Bronchial smooth muscle cell (primary cell): ENCODE data around the gene APOL2. TPM values are rescaled to one million over a fixed set of nuclear protein-coding genes. Genes with fewer than 3 reads are reported as not detected.

Source experiments
- total RNA-seq: library from RNA; depleted of rRNA; stranded (reverse); fragments of >200 nt; gene quantifications from 2 replicates; pipeline ENCODE4 v1.2.1, GENCODE V29; 2014

APOL2 gene
- 40.8 and 60.3 TPM in 2 replicates for total RNA-seq

GRCh38 chr22:36239401-36240171 is at the start of gene APOL2:
Gene APOL2, minus strand, starts transcription at chr22:36239527. Its CDS starts 6,365 bp downstream, at chr22:36233162.

GRCh38 chr22:36252754-36253522 is 13.6 kb upstream of the APOL2 start, which contains the start of gene APOL1:
Gene APOL1, plus strand, starts transcription at chr22:36253133. Its CDS starts 1,823 bp downstream, at chr22:36254956.

GRCh38 chr22:36201630-36202319 is 37.6 kb downstream of the APOL2 start, which contains the start of gene APOL4:
Gene APOL4, minus strand, starts transcription at chr22:36201809. Its CDS starts 75 bp downstream, at chr22:36201734.

Other genes starting within 250 kb of the APOL2 start
- 149 and 189 TPM in 2 replicates for gene RBFOX2, start 210.7 kb downstream of the APOL2 start, total RNA-seq
- gene APOL3, start 78.8 kb downstream of the APOL2 start, total RNA-seq = 18.4 and 26.5 TPM in 2 replicates
- 0.95 and 8.7 TPM in 2 replicates for gene APOL4, start 37.7 kb downstream of the APOL2 start, total RNA-seq
- 38.6 and 57.1 TPM in 2 replicates for gene APOL1, start 13.6 kb upstream of the APOL2 start, total RNA-seq
- gene MYH9, start 148.4 kb upstream of the APOL2 start, total RNA-seq = 397 and 461 TPM in 2 replicates
- gene TXN2, start 242.1 kb upstream of the APOL2 start, total RNA-seq = 27.3 and 29.4 TPM in 2 replicates